Coronary artery (tissue), 2 donors: ENCODE measurements around the gene SFTPB.

ENCODE experiments used
- DNase-seq: peaks from one replicate; pipeline ENCODE4 v3.0.0-alpha.2; 2017; ENCODE audit warnings: low spot score
- H3K27ac ChIP-seq, 2 donors: fragments of 200-600 bp; sonication (generic); one replicate each; pipeline ENCODE4 v1.5.1; 2016 to 2019
- H3K4me3 ChIP-seq: fragments of 200-600 bp; sonication (generic); 2 replicates; pipeline ENCODE4 v1.5.1; 2016; ENCODE audit warnings: mild to moderate bottlenecking, moderate library complexity
- CTCF ChIP-seq: fragments of 200-600 bp; sonication (generic); IDR thresholded peaks from one replicate; pipeline ENCODE4 v1.5.1; 2019; ENCODE audit warnings: antibody characterized with exemption

SFTPB gene

GRCh38 chr2:85613717-85614515, 54.1 kb downstream of the SFTPB start:
- DNase-seq, result no peak
- H3K27ac ChIP-seq, result no peak overlapping the region
- TF ChIP-seq CTCF, result no peak

GRCh38 chr2:85611705-85612587, 56.1 kb downstream of the SFTPB start, which contains the start of gene C2orf68:
C2orf68 (minus strand) TSS chr2:85612066; CDS start chr2:85611984, 82 bp downstream.
- Histone ChIP-seq H3K27ac (peak within 1 kb of the TSS; percentile 79 to 93), H3K4me3 (peak within 1 kb of the TSS; percentile 99)
- peak; percentile 92 for DNase-seq
- no peak for TF ChIP-seq CTCF

More at GRCh38 chr2:85613717-85614515, 54.1 kb downstream of the SFTPB start:
- H3K4me3 ChIP-seq, result no peak overlapping the region

GRCh38 chr2:85611217-85611704, 56.7 kb downstream of the SFTPB start:
- no peak for TF ChIP-seq CTCF
- Histone ChIP-seq H3K27ac (peak overlapping the region; percentile 79 to 93), H3K4me3 (peak overlapping the region; percentile 99)
- no peak for DNase-seq
